WTC11 (cell line): ENCODE measurements around the gene FRMD4A. TPM values are rescaled to one million over a fixed set of nuclear protein-coding genes. Genes with fewer than 3 reads are reported as not detected.

Experiments
- ATAC-seq: fragments of 200-7000 bp; cut with Tn5 transposase; 2 replicates; pipeline ENCODE4 v1.10.0; 2021; ENCODE audit warnings: mild to moderate bottlenecking, moderate library complexity
- CTCF ChIA-PET: fragments of 300-600 bp; sonication (Branson Sonifier 250); formaldehyde crosslinking; loops from one replicate; lab custom pipeline; 2021; ENCODE audit warnings: antibody characterized with exemption; lab: Charles Lee
- POLR2A ChIA-PET: fragments of 350-600 bp; sonication (Branson Sonifier 250); formaldehyde crosslinking; loops from one replicate; lab custom pipeline; 2021; ENCODE audit warnings: antibody characterized with exemption; lab: Charles Lee
- DNase-seq: peaks from one replicate; pipeline ENCODE4 v3.0.0; 2021; ENCODE audit warnings: low spot score
- H3K27ac Mint-ChIP-seq: 2 replicates; pipeline ENCODE4 v1.8.0; 2021; ENCODE audit warnings: mixed read lengths
- H3K27me3 Mint-ChIP-seq: 2 replicates; pipeline ENCODE4 v1.8.0; 2021; ENCODE audit warnings: low read depth, mild to moderate bottlenecking, moderate library complexity, mixed read lengths
- H3K36me3 Mint-ChIP-seq: 2 replicates; pipeline ENCODE4 v1.8.0; 2021; ENCODE audit warnings: mixed read lengths
- H3K4me1 Mint-ChIP-seq: 2 replicates; pipeline ENCODE4 v1.8.0; 2022; ENCODE audit warnings: mixed read lengths
- H3K4me3 Mint-ChIP-seq: 2 replicates; pipeline ENCODE4 v1.8.0; 2021; ENCODE audit warnings: mild to moderate bottlenecking, moderate library complexity, mixed read lengths
- H3K9me3 Mint-ChIP-seq: 2 replicates; pipeline ENCODE4 v1.8.0; 2021; ENCODE audit warnings: mixed read lengths
- AR ChIP-seq: fragments of 250-450 bp; sonication (Bioruptor Pico); IDR thresholded peaks from 2 replicates; pipeline ENCODE4 v1.9.0; 2021; ENCODE audit warnings: mild to moderate bottlenecking
- ATF1 ChIP-seq: sonication (generic); formaldehyde crosslinking; IDR thresholded peaks from 2 replicates; pipeline ENCODE4 v1.8.1; 2023; ENCODE audit warnings: mild to moderate bottlenecking, moderate library complexity, missing genetic modification reagents
- ATF6 ChIP-seq: sonication (generic); formaldehyde crosslinking; IDR thresholded peaks from 2 replicates; pipeline ENCODE4 v1.8.1; 2023; ENCODE audit warnings: mild to moderate bottlenecking, missing genetic modification reagents
- CREB1 ChIP-seq: sonication (generic); formaldehyde crosslinking; IDR thresholded peaks from 2 replicates; pipeline ENCODE4 v1.8.0; 2023; ENCODE audit warnings: mild to moderate bottlenecking, missing genetic modification reagents
- ESRRA ChIP-seq: sonication (generic); formaldehyde crosslinking; IDR thresholded peaks from 2 replicates; pipeline ENCODE4 v1.8.1; 2022; ENCODE audit warnings: mild to moderate bottlenecking, missing genetic modification reagents, borderline replicate concordance
- FOXJ3 ChIP-seq: sonication (generic); formaldehyde crosslinking; IDR thresholded peaks from 2 replicates; pipeline ENCODE4 v1.9.0; 2021; ENCODE audit warnings: missing genetic modification reagents, mild to moderate bottlenecking, borderline replicate concordance
- GABPB1 ChIP-seq: sonication (generic); formaldehyde crosslinking; IDR thresholded peaks from 2 replicates; pipeline ENCODE4 v1.8.1; 2023; ENCODE audit warnings: mild to moderate bottlenecking, missing genetic modification reagents
- GRHL2 ChIP-seq: fragments of 250-450 bp; sonication (Bioruptor Pico); IDR thresholded peaks from 2 replicates; pipeline ENCODE4 v1.8.0; 2022; ENCODE audit warnings: mild to moderate bottlenecking, moderate library complexity; ENCODE audit not compliant: insufficient replicate concordance, severe bottlenecking
- HMGA2 ChIP-seq: fragments of 250-450 bp; sonication (Bioruptor Pico); IDR thresholded peaks from 2 replicates; pipeline ENCODE4 v1.4.0; 2021; ENCODE audit warnings: mild to moderate bottlenecking, moderate library complexity
- IRF1 ChIP-seq: sonication (generic); formaldehyde crosslinking; IDR thresholded peaks from 2 replicates; pipeline ENCODE4 v1.8.0; 2023; ENCODE audit warnings: missing genetic modification reagents
- IRF2 ChIP-seq: sonication (generic); formaldehyde crosslinking; IDR thresholded peaks from 2 replicates; pipeline ENCODE4 v1.8.0; 2022; ENCODE audit warnings: low read depth, missing genetic modification reagents, borderline replicate concordance
- JUN ChIP-seq: sonication (generic); formaldehyde crosslinking; IDR thresholded peaks from 2 replicates; pipeline ENCODE4 v1.8.0; 2023; ENCODE audit warnings: mild to moderate bottlenecking, missing genetic modification reagents
- MLX ChIP-seq: sonication (generic); formaldehyde crosslinking; IDR thresholded peaks from 2 replicates; pipeline ENCODE4 v1.8.1; 2023; ENCODE audit warnings: mild to moderate bottlenecking, missing genetic modification reagents, moderate library complexity
- MYBL2 ChIP-seq: sonication (generic); formaldehyde crosslinking; IDR thresholded peaks from 2 replicates; pipeline ENCODE4 v1.8.1; 2023; ENCODE audit warnings: mild to moderate bottlenecking, moderate library complexity, missing genetic modification reagents
- NFE2L1 ChIP-seq: sonication (generic); formaldehyde crosslinking; IDR thresholded peaks from 2 replicates; pipeline ENCODE4 v1.8.1; 2023; ENCODE audit warnings: missing genetic modification reagents
- NR1H2 ChIP-seq: sonication (generic); formaldehyde crosslinking; IDR thresholded peaks from 2 replicates; pipeline ENCODE4 v1.9.0; 2021; ENCODE audit warnings: mild to moderate bottlenecking, moderate library complexity, missing genetic modification reagents
- RELA ChIP-seq: sonication (generic); formaldehyde crosslinking; IDR thresholded peaks from 2 replicates; pipeline ENCODE4 v1.8.1; 2022; ENCODE audit warnings: missing genetic modification reagents, mild to moderate bottlenecking, borderline replicate concordance
- TEAD1 ChIP-seq: sonication (generic); formaldehyde crosslinking; IDR thresholded peaks from 2 replicates; pipeline ENCODE4 v1.8.0; 2022; ENCODE audit warnings: mild to moderate bottlenecking, missing genetic modification reagents
- ZMAT4 ChIP-seq: fragments of 250-450 bp; sonication (Bioruptor Pico); IDR thresholded peaks from 2 replicates; pipeline ENCODE4 v1.9.0; 2021; ENCODE audit warnings: mild to moderate bottlenecking
- ZNF121 ChIP-seq: sonication (generic); formaldehyde crosslinking; IDR thresholded peaks from 2 replicates; pipeline ENCODE4 v1.8.0; 2023; ENCODE audit warnings: missing genetic modification reagents
- ZNF219 ChIP-seq: sonication (generic); formaldehyde crosslinking; IDR thresholded peaks from 2 replicates; pipeline ENCODE4 v1.8.0; 2023; ENCODE audit warnings: missing genetic modification reagents, mild to moderate bottlenecking, borderline replicate concordance
- ZNF317 ChIP-seq: sonication (generic); formaldehyde crosslinking; IDR thresholded peaks from 2 replicates; pipeline ENCODE4 v1.8.1; 2023; ENCODE audit warnings: low read depth, mild to moderate bottlenecking, moderate library complexity, missing genetic modification reagents, borderline replicate concordance
- total RNA-seq: library from RNA; stranded (reverse); gene quantifications from 3 replicates; pipeline ENCODE4 v1.2.3, GENCODE V29; 2021

The FRMD4A gene
- total RNA-seq, 1 experiment from 2014 or later: 35.5 TPM

GRCh38 chr10:13868528-13869294, 462.0 kb downstream of the FRMD4A start:
- CTCF ChIA-PET: no interaction called here
- Mint-ChIP-seq H3K9me3 (no peaks in the 10 kb centered on the region), H3K27me3 (no peaks in the 10 kb centered on the region), H3K27ac (peak overlapping the region; percentile 50), H3K4me3 (no peak overlapping the region), H3K36me3 (no peaks in the 10 kb centered on the region), H3K4me1 (peaks cover 41% of the 10 kb centered on the region)
- DNase-seq (no peak), ATAC-seq (no peak)
- TF ChIP-seq HMGA2 (CRISPR knock-in tag) (no peak), ZMAT4 (no peak), TEAD1 (CRISPR knock-in tag) (no peak), AR (CRISPR knock-in tag) (no peak), CREB1 (CRISPR knock-in tag) (no peak), FOXJ3 (CRISPR knock-in tag) (no peak), ZNF219 (CRISPR knock-in tag) (no peak), IRF2 (CRISPR knock-in tag) (no peak), NFE2L1 (no peak), ZNF121 (CRISPR knock-in tag) (peak; percentile 86), JUN (CRISPR knock-in tag) (no peak), MLX (no peak), ATF6 (CRISPR knock-in tag) (no peak), GRHL2 (CRISPR knock-in tag) (no peak), MYBL2 (CRISPR knock-in tag) (no peak), ZNF317 (CRISPR knock-in tag) (peak; percentile 48; the same call in 1 of the 2 replicates), ESRRA (CRISPR knock-in tag) (no peak)
- POLR2A ChIA-PET: interaction anchor here (0.7 kb wide), 1 partner anchor 79 kb away, joined by 3 read pairs; no protein-coding TSS in a partner anchor

- ATAC-seq (no peak), DNase-seq (no peak)
- Mint-ChIP-seq H3K4me1 (peaks cover 41% of the 10 kb centered on the region), H3K27me3 (no peaks in the 10 kb centered on the region), H3K36me3 (no peaks in the 10 kb centered on the region), H3K9me3 (no peaks in the 10 kb centered on the region), H3K4me3 (no peak overlapping the region), H3K27ac (no peak overlapping the region)
- TF ChIP-seq NR1H2 (CRISPR knock-in tag) (no peak), GABPB1 (CRISPR knock-in tag) (no peak), IRF1 (no peak), HMGA2 (CRISPR knock-in tag) (peak; percentile 91), RELA (CRISPR knock-in tag) (no peak), ZNF121 (CRISPR knock-in tag) (0 out of 2 replicates have a peak, but pooled peaks have one; percentile 65), ATF1 (no peak)
- POLR2A ChIA-PET: no interaction called here
- CTCF ChIA-PET: no interaction called here
Observed at GRCh38 chr10:13867822-13868221, 462.9 kb downstream of the FRMD4A start.
